NCI-H82 treated with DMSO at 0.1 percent for 48 hours (cell line): ENCODE results near the gene ARHGAP27.
"Not testable (repeated sequence)": the region's sequence is repeated elsewhere in the genome, so short reads cannot be mapped to it uniquely, and the experiment has no call there.

Experiments
- DNase-seq: peaks from one replicate; lab custom pipeline; 2025; ENCODE audit not compliant: unreplicated experiment; lab: John Stamatoyannopoulos, UW

The ARHGAP27 gene

DNA sequence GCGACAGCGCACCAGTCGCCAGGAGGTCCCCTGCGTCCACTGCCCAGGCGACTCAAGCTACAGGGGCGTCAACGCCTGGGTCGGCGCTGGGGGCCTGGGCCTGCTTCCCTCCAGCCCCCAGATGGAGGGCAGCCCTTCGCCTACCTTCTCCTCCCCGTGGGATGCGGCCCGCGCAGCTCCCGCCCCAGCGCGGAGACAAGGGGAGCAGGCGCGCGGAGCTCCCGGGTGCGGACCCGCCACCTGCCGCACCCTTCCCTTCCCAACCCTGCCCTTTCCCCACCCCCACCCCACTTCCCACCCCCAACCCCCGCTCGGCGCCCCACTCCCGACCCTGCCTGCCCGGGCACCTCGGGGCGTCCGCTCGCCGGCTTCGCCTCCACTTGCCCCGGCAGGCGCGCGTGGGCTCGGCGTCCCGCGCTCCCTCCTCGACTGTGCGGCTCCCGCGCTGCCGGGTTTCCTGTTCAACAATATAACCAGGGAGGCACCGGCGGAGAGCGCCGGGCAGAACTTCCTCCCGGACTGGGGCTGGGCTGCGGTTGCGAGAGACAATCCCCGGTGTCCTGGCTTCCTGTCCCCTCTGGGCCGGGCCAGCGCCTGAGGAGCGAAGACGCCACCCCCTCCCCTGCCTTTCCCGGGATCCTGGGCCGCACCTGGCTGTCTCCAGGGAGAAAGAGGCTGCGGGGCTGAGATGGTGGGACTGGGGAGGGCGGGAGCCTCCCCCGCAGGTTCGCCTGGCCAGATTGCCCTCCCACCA lies at the start of gene ARHGAP27:
Gene ARHGAP27, minus strand, starts transcription at position 466 of the 754 bp plus-strand sequence. CDS start 2,591 bp downstream, outside the sequence.
- no peak for DNase-seq

- not testable (repeated sequence) for DNase-seq
Observed at GRCh38 chr17:45482317-45482716, 49.6 kb upstream of the ARHGAP27 start.

GRCh38 chr17:45475436-45475835 lies 42.8 kb upstream of the ARHGAP27 start:
- DNase-seq, result not testable (repeated sequence)

DNA sequence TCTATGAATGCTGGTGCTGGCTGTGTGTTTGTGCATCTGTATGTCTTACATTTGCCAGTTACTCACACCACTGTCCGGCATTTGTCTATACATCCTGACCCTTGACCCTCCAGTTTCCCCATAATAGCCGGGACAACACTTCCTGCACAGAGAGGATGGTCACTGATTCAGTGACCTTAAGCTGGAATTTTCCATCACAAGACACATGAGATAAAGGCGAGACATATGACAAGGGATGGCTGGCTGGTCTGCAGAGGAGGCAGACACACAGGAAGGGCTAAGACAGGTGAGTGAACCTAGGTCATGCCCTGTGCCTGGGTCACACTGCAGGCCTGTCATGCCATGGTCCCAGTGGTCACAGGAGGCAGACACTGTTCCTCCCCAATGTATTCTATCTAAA lies 39.6 kb upstream of the ARHGAP27 start:
- DNase-seq, result not testable (repeated sequence)

- not testable (repeated sequence) for DNase-seq
Observed at GRCh38 chr17:45469204-45469563, 36.5 kb upstream of the ARHGAP27 start.

DNA sequence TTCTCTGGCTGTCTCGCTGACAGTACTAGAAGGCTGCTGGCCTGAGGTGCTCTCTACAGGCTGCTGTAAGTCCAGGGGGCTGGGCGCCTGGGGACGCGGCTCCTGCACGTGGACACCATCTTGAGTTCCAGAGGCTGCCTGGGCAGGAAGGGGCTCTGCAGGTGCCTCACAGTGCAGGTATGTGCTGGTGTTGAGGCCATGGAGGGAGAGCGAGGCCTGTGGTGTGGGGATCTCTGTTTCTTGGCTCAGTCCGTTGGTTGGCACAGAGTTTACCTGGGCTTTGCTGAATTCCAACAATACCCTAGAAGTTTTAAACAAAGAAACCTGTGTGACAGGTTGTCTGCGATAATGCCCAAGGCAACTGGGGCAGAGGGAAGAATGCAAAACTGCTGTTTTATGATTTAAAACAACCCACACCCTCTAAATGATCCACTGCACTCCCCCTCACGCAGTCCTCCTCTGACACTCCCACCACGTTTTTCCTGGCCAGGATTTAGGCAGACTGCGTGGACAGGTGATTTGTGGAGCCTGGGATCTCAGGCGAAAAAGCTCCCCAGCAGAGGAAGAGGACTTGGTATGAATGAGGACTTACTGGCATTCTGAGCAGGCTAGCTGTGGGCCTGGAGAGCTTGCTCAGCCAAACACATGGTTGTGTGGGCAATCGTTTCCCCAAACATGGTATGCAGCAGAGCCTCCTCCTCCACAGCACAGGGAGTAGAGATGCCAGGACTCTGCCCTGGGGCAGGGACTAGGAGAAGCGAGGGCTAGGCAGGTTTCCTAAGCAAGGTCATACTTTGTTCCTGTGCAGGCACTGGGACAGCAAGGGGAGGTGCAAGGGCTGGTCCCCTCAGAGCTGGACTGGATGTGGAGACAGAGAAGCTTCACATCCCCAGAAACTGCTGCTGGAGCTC lies 35.9 kb upstream of the ARHGAP27 start:
- DNase-seq, result not testable (repeated sequence)

GRCh38 chr17:45461524-45462327 lies 29.1 kb upstream of the ARHGAP27 start:
- DNase-seq, result not testable (repeated sequence)

DNA sequence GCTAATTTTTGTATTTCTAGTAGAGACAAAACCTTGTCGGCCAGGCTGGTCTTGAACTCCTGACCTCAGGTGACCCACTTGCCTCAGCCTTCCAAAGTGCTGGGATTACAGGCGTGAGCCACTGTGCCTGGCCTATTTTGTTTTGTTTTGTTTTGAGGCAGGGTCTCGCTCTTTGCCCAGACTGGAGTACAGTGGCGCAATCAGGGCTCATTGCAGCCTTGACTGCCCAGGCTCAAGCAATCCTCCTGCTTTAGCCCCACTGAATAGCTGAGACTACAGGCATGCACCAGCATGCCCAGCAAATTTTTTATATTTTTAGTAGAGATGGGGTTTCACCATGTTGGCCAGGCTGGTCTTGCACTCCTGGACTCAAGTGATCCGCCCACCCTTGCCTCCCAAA lies 27.8 kb upstream of the ARHGAP27 start:
- DNase-seq, result not testable (repeated sequence)

GRCh38 chr17:45454341-45454740 lies 21.7 kb upstream of the ARHGAP27 start:
- not testable (repeated sequence) for DNase-seq

DNA sequence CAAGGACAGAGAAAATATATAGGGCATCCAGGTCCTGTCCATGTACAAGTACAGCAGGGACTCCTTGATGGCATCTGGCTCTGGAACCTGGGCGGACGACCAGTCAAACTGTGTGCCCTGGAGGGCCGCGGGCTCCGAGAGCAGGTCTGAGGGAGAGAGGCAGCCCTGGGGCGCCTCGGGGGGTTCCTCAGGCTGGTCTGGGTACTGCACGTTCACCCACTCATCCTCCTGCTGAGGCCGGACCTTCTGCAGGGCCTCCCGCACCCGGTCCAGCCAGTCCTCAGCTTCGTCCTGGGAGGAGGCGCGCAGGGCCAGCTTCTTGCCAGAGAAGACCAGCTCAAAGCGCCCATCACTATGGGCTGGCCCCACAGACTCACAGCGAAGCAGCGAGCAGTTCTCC lies 21.1 kb upstream of the ARHGAP27 start:
- not testable (repeated sequence) for DNase-seq

DNA sequence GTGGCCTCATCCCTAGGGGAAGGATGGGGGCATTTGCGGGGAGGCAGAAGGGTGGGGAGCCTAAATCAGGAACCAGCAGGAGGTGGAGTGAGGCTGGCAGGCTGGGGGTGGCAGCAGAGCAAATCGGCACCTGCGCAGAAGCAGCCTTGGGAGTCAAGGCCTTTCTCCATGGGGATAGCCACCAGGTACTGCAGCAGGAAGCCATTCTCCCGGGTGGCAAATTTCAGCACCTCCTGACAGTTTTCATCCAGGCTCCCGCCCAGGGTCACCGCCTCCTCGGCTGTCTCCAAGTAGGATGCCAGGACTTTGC lies 20.5 kb upstream of the ARHGAP27 start:
- DNase-seq, result not testable (repeated sequence)

- DNase-seq, result not testable (repeated sequence)
Observed at GRCh38 chr17:45452329-45453224, 19.9 kb upstream of the ARHGAP27 start.

GRCh38 chr17:45451660-45452059 lies 19.0 kb upstream of the ARHGAP27 start:
- not testable (repeated sequence) for DNase-seq

- DNase-seq, result no peak
Observed at GRCh38 chr17:45451131-45451530, 18.5 kb upstream of the ARHGAP27 start.

DNA sequence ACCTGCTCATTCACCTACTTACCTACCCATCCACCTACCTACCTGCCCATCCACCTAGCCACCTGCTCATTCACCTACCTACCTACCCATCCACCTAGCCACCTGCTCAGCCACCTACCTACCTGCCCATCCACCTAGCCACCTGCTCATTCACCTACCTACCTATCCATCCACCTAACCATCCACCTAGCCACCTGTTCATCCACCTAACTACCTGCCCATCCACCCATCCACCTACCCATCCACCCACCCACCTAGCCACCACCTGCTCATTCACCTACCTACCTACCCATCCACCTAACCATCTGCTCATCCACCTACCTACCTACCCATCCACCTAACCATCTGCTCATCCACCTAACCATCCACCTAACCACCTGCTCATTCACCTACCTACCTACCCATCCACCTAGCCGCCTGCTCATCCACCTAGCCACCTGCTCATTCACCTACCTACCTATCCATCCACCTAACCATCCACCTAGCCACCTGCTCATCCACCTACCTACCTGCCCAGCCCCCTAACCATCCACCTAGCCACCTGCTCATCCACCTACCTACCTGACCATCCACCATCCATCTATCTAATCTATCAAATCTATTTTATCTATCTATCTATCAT lies 17.1 kb upstream of the ARHGAP27 start:
- DNase-seq, result not testable (repeated sequence)

- not testable (repeated sequence) for DNase-seq
Observed at GRCh38 chr17:45449260-45449659, 16.6 kb upstream of the ARHGAP27 start.

DNA sequence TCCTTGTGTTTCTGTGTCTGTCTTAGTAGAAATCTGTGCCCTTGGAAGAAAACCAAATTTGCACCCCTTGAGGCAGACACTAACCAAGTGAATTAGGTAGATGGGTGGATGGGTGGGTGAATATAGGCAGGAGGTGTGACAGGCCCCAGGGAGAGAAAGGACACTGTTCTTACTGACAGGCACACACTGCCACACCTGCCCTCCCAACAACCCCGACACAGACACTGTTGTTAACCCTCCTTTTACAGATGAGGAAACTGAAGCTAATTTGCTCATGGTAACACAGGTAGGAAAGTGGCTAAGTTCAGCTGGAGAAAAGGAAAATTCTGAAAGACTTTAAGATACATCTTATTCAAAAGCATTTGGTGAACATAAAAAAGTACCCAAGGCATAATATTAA lies 15.8 kb upstream of the ARHGAP27 start:
- not testable (repeated sequence) for DNase-seq

DNA sequence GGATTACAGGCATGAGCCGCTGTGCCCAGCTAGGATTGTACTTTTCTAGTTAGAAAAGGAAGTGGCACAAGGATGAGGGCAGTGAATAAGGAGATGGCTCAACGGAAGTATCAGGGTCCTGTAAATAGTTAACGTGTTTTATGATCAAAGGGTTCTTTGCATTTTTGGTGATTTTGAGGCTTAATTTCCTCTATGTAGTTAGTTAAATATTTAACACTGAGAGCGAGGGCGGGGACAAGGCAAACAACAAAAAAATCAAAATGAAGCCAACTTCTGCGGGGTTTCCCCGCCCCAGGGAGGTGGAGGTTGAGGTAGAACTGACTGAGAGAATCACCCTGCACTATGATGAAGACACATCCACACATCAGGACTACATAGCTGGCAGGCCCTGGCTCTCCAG lies 15.4 kb upstream of the ARHGAP27 start:
- DNase-seq, result not testable (repeated sequence)

DNA sequence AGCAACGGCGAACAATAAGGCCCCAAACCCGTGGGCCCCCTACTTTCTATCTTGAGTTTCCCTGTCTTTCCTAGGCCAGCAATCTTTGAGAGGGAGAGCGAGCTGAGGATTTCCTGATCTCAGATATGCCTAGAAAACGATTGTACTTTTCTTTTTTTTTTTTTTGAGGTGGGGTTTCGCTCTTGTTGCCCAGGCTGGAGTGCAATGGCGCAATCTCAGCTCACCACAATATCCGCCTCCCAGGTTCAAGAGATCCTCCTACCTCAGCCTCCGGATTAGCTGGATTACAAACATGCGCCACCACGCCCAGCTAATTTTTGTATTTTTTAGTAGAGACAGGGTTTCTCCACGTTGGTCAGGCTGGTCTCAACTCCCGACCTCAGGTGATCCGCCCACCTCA lies 15.0 kb upstream of the ARHGAP27 start:
- not testable (repeated sequence) for DNase-seq
